ENCODE results near the gene GTF2F2. TPM values are rescaled to one million over a fixed set of nuclear protein-coding genes. Genes with fewer than 3 reads are reported as not detected.
A peak's percentile ranks its signal among the peaks of the same experiment; 100 is the strongest.

Gene GTF2F2
- total RNA-seq, 1 donor from 2014 or later, result 18.9 TPM

DNA sequence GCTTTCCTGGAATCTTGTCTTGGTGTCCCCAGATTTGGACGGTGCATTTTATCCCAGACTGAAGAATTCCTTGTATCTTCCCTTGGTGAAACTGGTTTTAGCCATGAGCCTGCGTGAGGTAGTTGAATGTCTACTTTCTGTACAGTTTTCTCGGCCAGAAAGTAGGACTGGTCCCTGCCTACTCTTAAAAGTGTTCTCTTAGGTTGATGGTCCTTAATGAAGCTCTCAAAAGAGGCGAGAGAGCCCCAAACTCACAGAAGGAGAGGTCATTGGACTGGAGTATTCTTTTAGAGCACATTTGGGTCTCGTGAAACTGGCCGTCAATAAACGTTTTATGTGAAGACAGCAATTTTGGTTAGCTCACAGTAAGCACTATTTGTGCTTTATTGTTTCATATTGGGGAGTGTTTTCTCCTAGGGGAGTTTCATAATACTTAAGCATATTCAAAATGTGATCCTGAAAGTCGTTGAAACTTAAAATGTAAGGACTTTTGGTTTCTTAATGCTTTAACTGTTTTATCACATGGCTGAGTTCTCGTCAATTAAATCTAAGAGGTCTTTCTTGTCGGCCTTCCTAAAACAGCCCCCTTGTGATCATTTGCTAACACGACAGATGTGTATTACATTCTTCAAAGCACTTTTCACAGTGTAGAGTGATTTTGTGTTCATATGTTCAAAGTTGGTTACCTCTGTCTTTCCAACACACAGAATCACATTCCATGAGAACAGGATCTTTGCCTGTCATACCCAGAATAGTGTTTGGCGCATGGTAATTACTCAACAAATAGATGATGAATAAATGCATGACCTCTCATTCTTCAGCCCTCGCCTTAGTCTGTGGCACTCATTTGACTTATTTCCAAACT, 889 bp downstream of the GTF2F2 start:
- no peaks in the 10 kb centered on the region for H3K9me3 ChIP-seq
- H3K27me3 ChIP-seq, result no peaks in the 10 kb centered on the region
- H3K36me3 ChIP-seq, result no peaks in the 10 kb centered on the region
- peaks cover 27% of the 10 kb centered on the region for H3K4me1 ChIP-seq
- no peak for DNase-seq (ENCODE audit: extremely low spot score in 2 of 2)
- H3K4me3 ChIP-seq, result peak overlapping the region; percentile 86 to 89
- TF ChIP-seq, protein P1, sequence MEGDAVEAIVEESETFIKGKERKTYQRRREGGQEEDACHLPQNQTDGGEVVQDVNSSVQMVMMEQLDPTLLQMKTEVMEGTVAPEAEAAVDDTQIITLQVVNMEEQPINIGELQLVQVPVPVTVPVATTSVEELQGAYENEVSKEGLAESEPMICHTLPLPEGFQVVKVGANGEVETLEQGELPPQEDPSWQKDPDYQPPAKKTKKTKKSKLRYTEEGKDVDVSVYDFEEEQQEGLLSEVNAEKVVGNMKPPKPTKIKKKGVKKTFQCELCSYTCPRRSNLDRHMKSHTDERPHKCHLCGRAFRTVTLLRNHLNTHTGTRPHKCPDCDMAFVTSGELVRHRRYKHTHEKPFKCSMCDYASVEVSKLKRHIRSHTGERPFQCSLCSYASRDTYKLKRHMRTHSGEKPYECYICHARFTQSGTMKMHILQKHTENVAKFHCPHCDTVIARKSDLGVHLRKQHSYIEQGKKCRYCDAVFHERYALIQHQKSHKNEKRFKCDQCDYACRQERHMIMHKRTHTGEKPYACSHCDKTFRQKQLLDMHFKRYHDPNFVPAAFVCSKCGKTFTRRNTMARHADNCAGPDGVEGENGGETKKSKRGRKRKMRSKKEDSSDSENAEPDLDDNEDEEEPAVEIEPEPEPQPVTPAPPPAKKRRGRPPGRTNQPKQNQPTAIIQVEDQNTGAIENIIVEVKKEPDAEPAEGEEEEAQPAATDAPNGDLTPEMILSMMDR (IDR thresholded peaks at IDR 0.05), result no peak
- TF ChIP-seq POLR2AphosphoS5 (IDR thresholded peaks at IDR 0.05; ENCODE audit: insufficient read depth in 1 of 2, low read depth in 1 of 2), result no peak
- TF ChIP-seq POLR2A (IDR thresholded peaks at IDR 0.05), result no peak
- intact Hi-C loops (cut with DNase I), result no loop called here
- peak overlapping the region; percentile 82 for H3K27ac ChIP-seq

DNA sequence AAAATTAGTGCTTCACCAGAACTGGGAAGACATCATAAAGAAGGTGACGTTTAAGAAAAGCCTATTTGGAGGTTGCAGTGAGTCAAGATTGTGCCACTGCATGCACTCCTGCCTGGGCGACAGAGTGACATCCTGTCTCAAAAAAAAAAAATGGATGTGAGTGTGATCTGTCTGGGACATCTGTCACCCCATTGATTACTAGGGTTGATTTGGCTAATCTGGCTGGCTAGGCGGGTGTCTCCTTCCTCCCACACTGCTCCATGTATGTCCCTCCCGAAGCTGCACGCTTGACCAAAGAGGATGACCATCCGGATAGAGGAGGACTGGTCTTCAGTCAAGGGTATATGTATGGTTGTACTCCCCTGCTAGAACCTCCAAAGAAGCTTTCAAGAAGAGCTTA, 2.6 kb downstream of the GTF2F2 start:
- H3K27me3 ChIP-seq, result no peaks in the 10 kb centered on the region
- H3K9me3 ChIP-seq, result no peaks in the 10 kb centered on the region
- no peaks in the 10 kb centered on the region for H3K36me3 ChIP-seq
- intact Hi-C loops (cut with DNase I), result no loop called here
- no peak overlapping the region for H3K4me3 ChIP-seq
- DNase-seq (ENCODE audit: extremely low spot score in 2 of 2), result no peak
- TF ChIP-seq POLR2A (IDR thresholded peaks at IDR 0.05) (no peak), POLR2AphosphoS5 (IDR thresholded peaks at IDR 0.05; ENCODE audit: insufficient read depth in 1 of 2, low read depth in 1 of 2) (no peak)
- TF ChIP-seq, protein P1 (IDR thresholded peaks at IDR 0.05), result no peak
- peaks cover 27% of the 10 kb centered on the region for H3K4me1 ChIP-seq
- H3K27ac ChIP-seq, result no peak overlapping the region

DNA sequence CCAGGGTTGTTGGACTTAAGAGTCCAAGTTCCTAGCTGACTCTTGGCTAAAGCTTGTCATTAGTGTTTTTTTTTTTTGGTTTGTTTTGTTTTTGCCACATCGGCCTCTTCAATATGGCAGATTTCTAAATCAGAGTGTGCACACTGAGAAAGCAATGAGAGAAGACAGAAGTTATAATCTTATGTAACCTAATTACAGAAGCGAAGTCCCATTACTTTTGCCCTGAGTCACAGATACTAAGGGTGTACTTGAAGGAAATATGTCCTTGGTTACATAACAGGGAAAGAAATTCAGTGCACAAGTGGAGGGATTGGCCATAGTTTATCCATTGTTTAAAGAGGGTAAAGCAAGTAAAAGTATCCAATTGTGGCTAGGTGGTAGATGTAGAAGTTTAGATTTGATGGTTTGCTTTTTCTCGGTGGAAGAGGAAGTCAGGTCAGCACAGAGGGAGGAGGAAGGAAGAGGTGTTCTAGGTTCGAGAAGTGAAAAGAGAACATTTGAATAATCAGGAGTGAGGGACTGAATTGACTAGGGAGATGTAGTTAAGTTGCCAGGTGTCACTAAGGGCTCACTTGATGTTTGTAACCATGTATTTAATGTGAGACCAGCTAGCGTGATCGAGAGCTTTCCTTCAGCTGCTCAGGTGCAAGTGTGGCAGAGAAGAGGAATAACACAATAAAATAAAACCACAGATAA, 12.2 kb downstream of the GTF2F2 start:
- TF ChIP-seq POLR2AphosphoS5 (IDR thresholded peaks at IDR 0.05; ENCODE audit: insufficient read depth in 1 of 2, low read depth in 1 of 2) (no peak), POLR2A (IDR thresholded peaks at IDR 0.05) (no peak)
- TF ChIP-seq, protein P1 (IDR thresholded peaks at IDR 0.05), result no peak
- no peaks in the 10 kb centered on the region for H3K27me3 ChIP-seq
- no peaks in the 10 kb centered on the region for H3K4me1 ChIP-seq
- no peak for DNase-seq (ENCODE audit: extremely low spot score in 2 of 2)
- intact Hi-C loops (cut with DNase I), result no loop called here
- H3K36me3 ChIP-seq, result no peaks in the 10 kb centered on the region
- no peak overlapping the region for H3K27ac ChIP-seq
- H3K4me3 ChIP-seq, result no peak overlapping the region
- H3K9me3 ChIP-seq, result no peaks in the 10 kb centered on the region

DNA sequence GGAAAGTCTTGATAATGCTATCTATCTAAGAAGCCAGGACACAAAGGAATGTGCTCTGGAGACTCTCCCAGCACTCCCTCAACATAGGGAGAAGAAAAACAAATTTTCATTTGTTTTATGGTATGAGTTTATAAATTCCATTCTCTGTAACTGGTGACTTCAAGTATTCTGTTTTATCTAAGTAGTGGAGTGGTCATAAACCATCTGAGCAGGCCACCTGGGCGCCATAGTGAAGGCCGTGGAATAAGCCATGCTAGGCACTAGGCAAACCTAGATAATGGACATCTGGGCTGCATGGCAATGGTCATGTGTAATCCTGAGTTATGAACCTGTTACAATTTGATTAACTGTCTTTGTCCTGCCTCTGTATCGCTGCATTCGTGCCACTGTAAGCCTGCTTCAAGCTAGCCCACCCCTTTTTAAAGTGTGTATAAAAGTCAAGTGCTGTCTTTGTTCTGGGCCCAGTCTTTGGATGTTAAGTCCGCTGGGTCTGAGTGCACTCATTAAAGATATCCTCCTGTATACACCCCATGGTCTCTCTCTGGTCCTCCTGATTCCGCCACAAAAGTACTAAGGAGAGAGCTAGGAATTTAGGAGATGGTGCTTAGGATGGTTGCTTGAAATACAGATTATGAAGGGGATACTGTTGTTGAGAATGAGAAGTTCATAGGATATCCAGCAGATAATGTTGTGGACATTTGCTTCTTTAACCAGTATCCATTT, 13.2 kb downstream of the GTF2F2 start:
- intact Hi-C loops (cut with DNase I), result no loop called here
- no peaks in the 10 kb centered on the region for H3K27me3 ChIP-seq
- no peaks in the 10 kb centered on the region for H3K4me1 ChIP-seq
- DNase-seq (ENCODE audit: extremely low spot score in 2 of 2), result no peak
- H3K27ac ChIP-seq, result no peak overlapping the region
- H3K4me3 ChIP-seq, result no peak overlapping the region
- TF ChIP-seq, protein P1 (IDR thresholded peaks at IDR 0.05), result no peak
- no peak for TF ChIP-seq POLR2A (IDR thresholded peaks at IDR 0.05)
- no peak for TF ChIP-seq POLR2AphosphoS5 (IDR thresholded peaks at IDR 0.05; ENCODE audit: insufficient read depth in 1 of 2, low read depth in 1 of 2)
- no peaks in the 10 kb centered on the region for H3K9me3 ChIP-seq
- H3K36me3 ChIP-seq, result no peaks in the 10 kb centered on the region
